NK-92 (cell line): ENCODE results near the gene AGRN.
"Not testable (repeated sequence)": the region's sequence is repeated elsewhere in the genome, so short reads cannot be mapped to it uniquely, and the experiment has no call there.

Experiments used
- DNase-seq: peaks from one replicate; lab custom pipeline; 2025; ENCODE audit not compliant: unreplicated experiment; lab: John Stamatoyannopoulos, UW

The AGRN gene

GRCh38 chr1:1065265-1065939, 45.5 kb downstream of the AGRN start:
- no peak for DNase-seq

- not testable (repeated sequence) for DNase-seq
Measured at GRCh38 chr1:1065940-1066304, 46.0 kb downstream of the AGRN start.

GRCh38 chr1:1066403-1067283, 46.7 kb downstream of the AGRN start:
- no peak for DNase-seq

- no peak for DNase-seq
Measured at GRCh38 chr1:1067284-1067859, 47.5 kb downstream of the AGRN start.

GRCh38 chr1:1067860-1068516, 48.1 kb downstream of the AGRN start:
- DNase-seq = no peak

GRCh38 chr1:1068517-1069055, 48.7 kb downstream of the AGRN start:
- DNase-seq = no peak

DNA sequence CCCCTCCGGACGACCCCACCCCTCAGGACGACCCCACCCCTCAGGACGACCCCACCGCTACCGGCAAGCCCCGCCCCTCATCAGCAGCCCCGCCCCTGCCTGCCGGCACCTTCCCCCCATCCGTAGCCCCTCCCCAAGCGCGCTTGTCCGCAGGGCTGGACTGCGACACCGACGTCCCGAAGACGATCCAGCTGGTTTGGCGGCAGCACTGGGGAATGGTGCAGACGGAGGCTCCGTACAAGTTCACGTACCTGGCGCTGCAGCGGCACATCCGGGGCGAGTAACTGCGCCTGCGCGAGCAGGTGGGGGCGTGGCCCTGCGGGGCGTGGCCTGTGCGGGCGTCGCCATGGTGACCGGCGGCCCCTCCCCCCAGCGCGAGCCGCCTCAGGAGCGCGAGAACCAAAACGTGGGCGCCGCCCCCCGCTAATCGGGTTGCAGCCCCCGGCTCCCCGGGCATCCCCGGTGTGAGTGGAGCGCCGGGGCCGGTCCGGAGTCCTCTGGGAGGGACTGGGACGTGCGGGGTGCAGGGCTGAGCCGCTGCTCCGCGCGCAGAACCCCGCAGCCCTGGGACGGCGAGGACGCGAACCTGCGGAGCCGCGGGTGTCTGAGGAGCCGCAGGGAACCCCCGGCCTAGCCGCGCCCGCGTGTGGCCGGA, 49.3 kb downstream of the AGRN start:
- peak; percentile 29 for DNase-seq

- no peak for DNase-seq
Measured at GRCh38 chr1:1069711-1070676, 50.1 kb downstream of the AGRN start.

GRCh38 chr1:1071486-1072298, 51.8 kb downstream of the AGRN start:
- DNase-seq = no peak

DNA sequence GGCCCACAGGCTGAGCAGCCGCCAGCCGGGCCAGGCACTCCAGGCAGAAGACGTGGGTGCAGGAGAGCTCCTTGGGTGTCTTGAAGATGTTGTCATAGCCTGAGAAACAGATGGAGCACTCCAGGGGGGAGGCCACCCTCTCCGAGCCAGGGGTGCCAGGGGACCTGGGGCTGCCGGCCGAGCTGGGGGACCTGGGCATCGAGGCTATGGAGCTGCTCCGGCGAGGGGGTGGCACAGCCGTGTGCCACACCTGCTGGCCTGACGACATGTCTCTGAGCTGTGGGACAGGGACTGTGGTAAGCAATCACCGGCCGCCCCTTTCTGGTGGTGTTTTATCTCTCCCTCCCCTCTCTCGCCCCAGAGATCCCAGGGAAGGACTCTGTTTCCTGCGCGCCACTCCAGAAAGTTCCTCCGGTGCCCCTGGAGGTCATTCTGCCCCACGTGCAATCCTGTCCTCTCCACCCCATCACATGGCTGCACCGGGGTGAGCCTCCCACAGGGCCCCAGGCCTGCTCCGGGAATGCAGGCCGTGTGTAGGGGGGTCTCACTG, 52.5 kb downstream of the AGRN start:
- DNase-seq = no peak

DNA sequence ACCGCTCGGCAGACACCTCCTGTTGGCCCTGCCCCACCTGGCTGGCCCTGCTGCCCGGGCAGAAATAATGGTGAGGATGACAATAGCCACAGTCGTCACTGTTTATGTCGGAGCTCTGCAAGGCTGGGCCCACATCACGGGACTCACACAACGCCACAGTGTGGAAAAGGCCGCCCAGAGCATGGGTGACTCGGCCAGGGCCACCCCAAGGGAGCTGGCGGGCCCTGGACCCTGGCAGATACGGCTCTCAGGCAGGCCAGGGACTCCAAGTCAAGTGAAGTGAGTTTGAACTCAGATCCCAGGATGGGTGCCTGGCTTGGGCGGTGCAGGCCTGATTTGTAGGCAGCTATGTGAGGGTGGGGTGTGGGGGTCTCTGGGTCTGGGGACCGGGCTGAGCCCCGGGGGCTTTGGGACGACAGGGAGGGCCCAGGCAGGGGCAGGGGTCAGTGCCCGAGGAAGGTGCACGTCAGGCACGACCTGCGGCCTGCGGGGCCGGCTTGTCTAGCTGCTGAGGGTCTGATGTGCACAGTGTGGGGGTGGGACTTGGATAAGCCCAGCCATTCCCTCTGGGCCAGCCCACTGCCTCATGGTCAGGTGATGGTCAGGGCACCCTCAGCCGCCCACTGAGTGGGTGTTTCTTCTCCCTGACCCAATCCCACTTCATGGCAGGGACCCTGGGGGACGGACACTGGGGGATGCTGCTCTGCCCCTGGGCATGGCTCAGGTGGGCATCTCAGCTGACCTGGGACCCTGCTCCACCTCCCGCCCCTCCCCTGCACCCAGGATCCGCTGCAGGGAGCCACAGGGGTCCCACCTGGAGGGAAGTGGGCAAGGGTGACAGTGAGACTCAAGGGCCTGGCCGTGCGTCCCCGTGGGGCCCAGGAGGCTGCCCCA, 53.2 kb downstream of the AGRN start:
- no peak for DNase-seq

DNA sequence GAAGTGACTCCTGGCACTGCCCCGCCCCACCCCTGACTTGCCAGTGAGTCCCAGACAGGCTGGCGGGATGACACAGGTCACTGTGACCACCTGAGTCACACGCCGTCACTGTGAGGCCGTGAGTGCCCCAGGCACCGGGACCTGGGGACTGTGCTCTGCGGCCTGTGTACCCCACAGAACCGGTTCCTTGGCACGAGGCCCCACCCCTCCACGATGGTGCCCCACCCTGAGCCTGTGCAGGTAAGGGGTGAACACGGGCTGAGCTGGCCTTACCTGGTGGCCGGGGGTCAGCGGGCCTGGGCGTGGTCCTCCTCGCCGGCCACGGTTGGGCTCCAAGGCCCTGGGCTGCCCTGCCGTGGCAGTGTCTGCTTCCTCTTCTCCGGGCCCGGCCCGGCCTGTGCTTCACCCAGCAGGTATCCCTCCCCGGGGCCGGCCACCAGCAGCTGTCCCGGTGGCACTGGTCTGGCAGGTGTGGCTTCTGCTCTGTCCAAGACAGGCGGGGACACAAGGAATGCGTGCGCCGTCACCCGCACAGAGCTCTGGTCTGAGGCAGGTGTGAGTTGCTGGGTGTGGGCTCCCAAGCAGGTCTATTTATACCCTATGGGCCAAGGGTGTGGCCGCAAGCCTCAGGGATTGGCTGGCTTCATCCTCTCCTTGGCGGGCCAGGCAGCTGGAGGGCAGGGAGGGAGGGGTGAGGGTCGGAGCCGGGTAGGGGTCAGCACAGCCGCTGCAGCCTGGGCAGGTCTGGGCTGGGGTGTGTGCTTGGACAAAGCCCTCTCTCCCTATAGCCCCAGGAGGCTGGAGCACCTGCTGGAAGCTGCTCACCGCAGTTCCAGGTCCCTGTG, 54.0 kb downstream of the AGRN start, which contains the start of gene RNF223:
Gene RNF223 (minus strand): TSS at position 564 of the 845 bp plus-strand sequence. CDS start 1,740 bp downstream, outside the sequence.
- DNase-seq = no peak

GRCh38 chr1:1074631-1075147, 54.8 kb downstream of the AGRN start:
- no peak for DNase-seq

- DNase-seq = no peak
Measured at GRCh38 chr1:1075148-1075935, 55.4 kb downstream of the AGRN start.

DNA sequence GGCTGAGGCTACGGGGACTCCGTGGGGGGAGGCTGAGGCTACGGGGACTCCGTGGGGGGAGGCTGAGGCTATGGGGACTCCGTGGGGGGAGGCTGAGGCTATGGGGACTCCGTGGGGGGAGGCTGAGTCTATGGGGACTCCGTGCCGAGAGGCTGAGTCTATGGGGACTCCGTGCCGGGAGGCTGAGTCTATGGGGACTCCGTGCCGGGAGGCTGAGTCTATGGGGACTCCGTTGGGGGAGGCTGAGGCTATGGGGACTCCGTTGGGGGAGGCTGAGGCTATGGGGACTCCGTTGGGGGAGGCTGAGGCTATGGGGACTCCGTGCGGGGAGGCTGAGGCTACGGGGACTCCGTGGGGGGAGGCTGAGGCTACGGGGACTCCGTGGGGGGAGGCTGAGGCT, 57.5 kb downstream of the AGRN start:
- DNase-seq = not testable (repeated sequence)
